Neural progenitor cell (in vitro differentiated cells): ENCODE measurements around the gene VTCN1. TPM values are rescaled to one million over a fixed set of nuclear protein-coding genes. Genes with fewer than 3 reads are reported as not detected.

Experiments
- DNase-seq: peaks from one replicate; pipeline ENCODE4 v3.0.0-alpha.2; 2016; ENCODE audit warnings: low spot score
- H2AFZ ChIP-seq: fragments of 200-600 bp; sonication (generic); replicated peaks from 2 replicates; pipeline ENCODE4 v1.6.1; 2016; ENCODE audit warnings: antibody characterized with exemption
- H3F3A ChIP-seq: fragments of 200-600 bp; sonication (generic); 2 replicates; pipeline ENCODE4 v1.6.1; 2016; ENCODE audit warnings: antibody characterized with exemption, low read depth
- H3K27ac ChIP-seq: fragments of 200-600 bp; sonication (generic); 2 replicates; pipeline ENCODE4 v1.5.1; 2016; ENCODE audit warnings: mild to moderate bottlenecking
- H3K27me3 ChIP-seq: fragments of 200-600 bp; sonication (generic); 2 replicates; pipeline ENCODE4 v1.6.1; 2016; ENCODE audit warnings: mild to moderate bottlenecking, moderate library complexity
- H3K36me3 ChIP-seq: fragments of 200-600 bp; sonication (generic); 2 replicates; pipeline ENCODE4 v1.5.1; 2016
- H3K4me1 ChIP-seq: fragments of 200-600 bp; sonication (generic); 2 replicates; pipeline ENCODE4 v1.6.1; 2016; ENCODE audit warnings: mixed run types
- H3K4me2 ChIP-seq: fragments of 200-600 bp; sonication (generic); 2 replicates; pipeline ENCODE4 v1.6.1; 2016
- H3K4me3 ChIP-seq: fragments of 200-600 bp; sonication (generic); 2 replicates; pipeline ENCODE4 v1.5.1; 2016
- H3K79me2 ChIP-seq: fragments of 200-600 bp; sonication (generic); 2 replicates; pipeline ENCODE4 v1.6.1; 2016; ENCODE audit warnings: low read depth
- H3K9ac ChIP-seq: fragments of 200-600 bp; sonication (generic); 2 replicates; pipeline ENCODE4 v1.6.1; 2016
- H3K9me3 ChIP-seq: fragments of 200-600 bp; sonication (generic); 2 replicates; pipeline ENCODE4 v1.5.1; 2016; ENCODE audit warnings: low read depth
- H4K20me1 ChIP-seq: fragments of 200-600 bp; sonication (generic); 2 replicates; pipeline ENCODE4 v1.6.1; 2016; ENCODE audit warnings: low read depth
- H3K27ac Mint-ChIP-seq: 3 replicates; pipeline ENCODE4 v1.8.0; 2021; ENCODE audit warnings: mixed read lengths
- H3K27me3 Mint-ChIP-seq: 2 replicates; pipeline ENCODE4 v1.8.0; 2022; ENCODE audit warnings: low read depth, mild to moderate bottlenecking, inconsistent platforms, moderate library complexity, mixed read lengths; ENCODE audit not compliant: insufficient read depth
- H3K36me3 Mint-ChIP-seq: 3 replicates; pipeline ENCODE4 v1.8.0; 2021; ENCODE audit warnings: mixed read lengths
- H3K4me1 Mint-ChIP-seq: 3 replicates; pipeline ENCODE4 v1.8.0; 2021; ENCODE audit warnings: mixed read lengths
- H3K4me3 Mint-ChIP-seq: 3 replicates; pipeline ENCODE4 v1.8.0; 2021; ENCODE audit warnings: mild to moderate bottlenecking, moderate library complexity, mixed read lengths
- H3K9me3 Mint-ChIP-seq: 3 replicates; pipeline ENCODE4 v1.8.0; 2020; ENCODE audit warnings: mixed read lengths
- EZH2 ChIP-seq: fragments of 200-600 bp; sonication (generic); IDR thresholded peaks from 2 replicates; pipeline ENCODE4 v1.6.1; 2017; ENCODE audit warnings: antibody characterized with exemption, mild to moderate bottlenecking, moderate library complexity
- EZH2phosphoT487 ChIP-seq: fragments of 200-600 bp; sonication (generic); IDR thresholded peaks from 2 replicates; pipeline ENCODE4 v1.6.1; 2017; ENCODE audit warnings: antibody characterized with exemption
- total RNA-seq: library from RNA; depleted of rRNA; stranded (reverse); fragments of >200 nt; gene quantifications from 2 replicates; pipeline ENCODE4 v1.2.3, GENCODE V29; 2015; ENCODE audit warnings: low replicate concordance
- TF ChIP-seq, protein P1 (sequence below): fragments of 200-600 bp; sonication (generic); IDR thresholded peaks from 2 replicates; pipeline ENCODE4 v1.5.1; 2017; ENCODE audit warnings: antibody characterized with exemption, mild to moderate bottlenecking

VTCN1 gene
- total RNA-seq, 1 donor from 2014 or later = 0.11 TPM

DNA sequence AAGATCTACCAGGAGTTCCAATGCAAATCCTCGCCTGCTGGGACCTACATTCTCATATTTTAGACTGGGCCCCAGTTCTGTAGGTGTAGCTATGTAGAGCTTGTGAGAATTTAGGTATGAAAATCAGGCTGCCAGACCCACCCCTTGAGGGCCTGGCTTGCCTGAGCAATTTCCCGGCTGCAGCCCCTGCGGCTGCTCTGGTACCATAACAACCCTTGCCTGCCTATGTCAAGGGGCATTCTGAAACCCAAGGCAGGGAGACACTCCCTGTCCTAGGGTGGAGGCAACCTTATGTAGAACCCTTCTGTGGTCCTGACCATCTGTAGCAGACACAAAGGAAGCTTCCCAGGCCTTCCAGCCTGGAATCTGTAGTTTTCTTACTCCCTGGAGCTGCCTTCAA, 28.4 kb downstream of the VTCN1 start:
- H3K4me1 ChIP-seq = peaks cover 20% of the 10 kb centered on the region
- DNase-seq = no peak
- no peak overlapping the region for H3K27ac ChIP-seq
- no peak overlapping the region for H3K4me3 ChIP-seq
- no peaks in the 10 kb centered on the region for H3K9me3 ChIP-seq
- H3F3A ChIP-seq = peaks cover 10% of the 10 kb centered on the region
- H3K27me3 Mint-ChIP-seq = peaks cover 5% of the 10 kb centered on the region
- no peaks in the 10 kb centered on the region for H3K36me3 ChIP-seq
- TF ChIP-seq EZH2 (no peak), EZH2phosphoT487 (no peak)
- TF ChIP-seq, protein P1, sequence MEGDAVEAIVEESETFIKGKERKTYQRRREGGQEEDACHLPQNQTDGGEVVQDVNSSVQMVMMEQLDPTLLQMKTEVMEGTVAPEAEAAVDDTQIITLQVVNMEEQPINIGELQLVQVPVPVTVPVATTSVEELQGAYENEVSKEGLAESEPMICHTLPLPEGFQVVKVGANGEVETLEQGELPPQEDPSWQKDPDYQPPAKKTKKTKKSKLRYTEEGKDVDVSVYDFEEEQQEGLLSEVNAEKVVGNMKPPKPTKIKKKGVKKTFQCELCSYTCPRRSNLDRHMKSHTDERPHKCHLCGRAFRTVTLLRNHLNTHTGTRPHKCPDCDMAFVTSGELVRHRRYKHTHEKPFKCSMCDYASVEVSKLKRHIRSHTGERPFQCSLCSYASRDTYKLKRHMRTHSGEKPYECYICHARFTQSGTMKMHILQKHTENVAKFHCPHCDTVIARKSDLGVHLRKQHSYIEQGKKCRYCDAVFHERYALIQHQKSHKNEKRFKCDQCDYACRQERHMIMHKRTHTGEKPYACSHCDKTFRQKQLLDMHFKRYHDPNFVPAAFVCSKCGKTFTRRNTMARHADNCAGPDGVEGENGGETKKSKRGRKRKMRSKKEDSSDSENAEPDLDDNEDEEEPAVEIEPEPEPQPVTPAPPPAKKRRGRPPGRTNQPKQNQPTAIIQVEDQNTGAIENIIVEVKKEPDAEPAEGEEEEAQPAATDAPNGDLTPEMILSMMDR = no peak
- no peak overlapping the region for H3K27ac Mint-ChIP-seq
- H3K9me3 Mint-ChIP-seq = no peaks in the 10 kb centered on the region
- H3K27me3 ChIP-seq = no peaks in the 10 kb centered on the region
- H3K36me3 Mint-ChIP-seq = no peaks in the 10 kb centered on the region
- peaks cover 31% of the 10 kb centered on the region for H3K4me1 Mint-ChIP-seq
- H2AFZ ChIP-seq = peak overlapping the region; percentile 47
- H3K9ac ChIP-seq = no peak overlapping the region
- H3K4me3 Mint-ChIP-seq = no peak overlapping the region
- H4K20me1 ChIP-seq = no peaks in the 10 kb centered on the region
- H3K79me2 ChIP-seq = no peaks in the 10 kb centered on the region
- no peak overlapping the region for H3K4me2 ChIP-seq

DNA sequence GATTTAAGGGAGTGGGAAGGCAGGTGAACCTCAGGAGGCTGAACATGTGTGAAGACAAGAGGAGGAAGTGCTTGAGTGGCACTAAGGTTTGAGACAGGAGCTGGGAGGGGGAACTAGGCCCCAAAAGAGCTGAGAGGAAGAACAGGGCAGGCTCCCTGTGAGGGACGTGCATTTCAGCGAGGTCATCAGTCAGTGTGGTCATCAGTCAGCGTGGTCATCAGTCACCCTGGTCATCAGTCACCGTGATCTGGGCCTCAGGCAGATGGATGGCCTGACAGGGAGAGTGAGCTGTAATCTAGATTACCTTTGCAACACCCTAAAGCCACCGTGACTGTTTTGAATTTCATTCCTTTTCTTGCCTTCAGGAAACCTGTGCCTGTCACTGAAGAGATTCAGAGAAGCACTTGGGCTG, 29.1 kb downstream of the VTCN1 start:
- Histone ChIP-seq H3K9me3 (no peaks in the 10 kb centered on the region), H3K27ac (no peak overlapping the region), H3K9ac (no peak overlapping the region), H3K79me2 (no peaks in the 10 kb centered on the region), H3K4me1 (peaks cover 20% of the 10 kb centered on the region), H3F3A (peaks cover 10% of the 10 kb centered on the region), H3K4me3 (no peak overlapping the region), H2AFZ (peak overlapping the region; percentile 47), H4K20me1 (no peaks in the 10 kb centered on the region), H3K4me2 (no peak overlapping the region), H3K27me3 (no peaks in the 10 kb centered on the region), H3K36me3 (no peaks in the 10 kb centered on the region)
- DNase-seq = no peak
- peaks cover 5% of the 10 kb centered on the region for H3K27me3 Mint-ChIP-seq
- H3K9me3 Mint-ChIP-seq = no peaks in the 10 kb centered on the region
- peak overlapping the region; percentile 6 for H3K27ac Mint-ChIP-seq
- no peaks in the 10 kb centered on the region for H3K36me3 Mint-ChIP-seq
- no peak overlapping the region for H3K4me3 Mint-ChIP-seq
- H3K4me1 Mint-ChIP-seq = peaks cover 31% of the 10 kb centered on the region
- TF ChIP-seq EZH2phosphoT487 (no peak), EZH2 (no peak)
- TF ChIP-seq, protein P1 = no peak

DNA sequence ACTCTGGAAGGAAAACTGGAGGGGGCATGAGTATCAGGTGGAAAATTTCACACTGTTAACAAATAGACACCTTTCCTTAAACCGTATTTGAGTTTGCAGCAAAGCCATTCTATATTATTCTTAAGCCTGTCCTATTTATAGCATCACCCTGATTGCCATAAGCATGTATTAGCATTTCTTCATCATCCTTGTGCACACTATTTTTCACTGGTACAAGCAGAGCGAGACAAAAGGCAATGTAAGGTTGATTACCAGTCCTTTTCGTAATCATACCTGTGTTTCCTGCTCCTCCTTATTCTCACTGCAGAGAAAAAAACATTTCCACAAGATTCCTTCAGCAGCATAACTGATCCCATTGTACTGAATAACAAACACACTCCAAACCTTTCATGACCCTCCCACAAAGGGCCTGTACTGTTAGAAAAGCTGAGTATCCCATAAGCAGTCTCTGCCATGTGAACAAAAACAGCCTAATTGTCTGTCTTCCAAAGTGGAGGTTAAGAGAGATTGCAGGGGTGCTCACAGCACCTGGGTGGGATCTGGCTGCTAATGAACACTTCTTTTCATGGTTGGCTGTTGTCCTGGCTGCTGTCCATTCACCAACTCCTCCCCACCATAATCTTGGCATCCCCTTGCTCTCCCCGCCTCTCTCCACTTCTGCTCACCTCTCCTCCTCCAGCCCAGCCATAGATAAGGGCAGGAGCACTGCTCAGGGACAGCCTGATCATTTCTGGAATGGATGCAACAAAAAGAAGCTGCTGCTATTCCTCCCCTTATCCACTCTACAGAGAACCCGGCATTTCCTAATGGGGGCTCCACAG, 30.4 kb downstream of the VTCN1 start:
- Histone ChIP-seq H3K9me3 (no peaks in the 10 kb centered on the region), H3F3A (peaks cover 10% of the 10 kb centered on the region), H3K27me3 (no peaks in the 10 kb centered on the region), H3K4me2 (peak overlapping the region; percentile 27), H3K9ac (no peak overlapping the region), H2AFZ (no peak overlapping the region), H4K20me1 (no peaks in the 10 kb centered on the region), H3K79me2 (no peaks in the 10 kb centered on the region), H3K27ac (peak overlapping the region; percentile 70), H3K4me3 (no peak overlapping the region), H3K36me3 (no peaks in the 10 kb centered on the region), H3K4me1 (peaks cover 20% of the 10 kb centered on the region)
- Mint-ChIP-seq H3K36me3 (no peaks in the 10 kb centered on the region), H3K4me1 (peaks cover 30% of the 10 kb centered on the region), H3K9me3 (no peaks in the 10 kb centered on the region), H3K27ac (peak overlapping the region; percentile 13), H3K27me3 (peaks cover 5% of the 10 kb centered on the region), H3K4me3 (no peak overlapping the region)
- DNase-seq = peak; percentile 45
- no peak for TF ChIP-seq EZH2
- TF ChIP-seq EZH2phosphoT487 = no peak
- TF ChIP-seq, protein P1 = no peak
